HG03064 (cell line): ENCODE data around the gene ACTRT2.

Experiments
- ATAC-seq: cut with Tn5 transposase; IDR thresholded peaks from one replicate; pipeline ENCODE4 v1.9.1; 2021; ENCODE audit warnings: low read depth; ENCODE audit not compliant: unreplicated experiment

Gene ACTRT2

DNA sequence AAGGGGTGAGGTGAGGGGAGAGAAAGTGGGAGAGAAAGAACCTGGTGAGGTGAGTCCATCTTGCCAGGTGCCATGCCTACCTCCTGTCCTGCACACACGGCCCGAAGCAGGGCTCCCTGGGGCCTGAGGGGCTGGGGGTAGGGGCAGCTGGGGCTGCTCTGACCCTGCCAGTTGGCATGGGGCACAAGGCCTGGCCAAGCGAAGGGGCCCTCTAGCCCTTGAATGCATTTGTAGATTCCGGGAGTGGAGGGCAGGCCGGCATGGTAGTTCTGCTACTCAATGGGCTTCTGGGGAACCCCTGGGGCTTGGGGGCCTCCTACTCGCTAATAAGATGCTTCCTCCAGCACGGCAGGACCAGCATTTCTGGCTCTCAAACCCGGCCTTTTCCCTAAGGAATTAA is 44.1 kb downstream of the ACTRT2 start:
- ATAC-seq = no peak

GRCh38 chr1:3065797-3066196 is 44.5 kb downstream of the ACTRT2 start:
- no peak for ATAC-seq

DNA sequence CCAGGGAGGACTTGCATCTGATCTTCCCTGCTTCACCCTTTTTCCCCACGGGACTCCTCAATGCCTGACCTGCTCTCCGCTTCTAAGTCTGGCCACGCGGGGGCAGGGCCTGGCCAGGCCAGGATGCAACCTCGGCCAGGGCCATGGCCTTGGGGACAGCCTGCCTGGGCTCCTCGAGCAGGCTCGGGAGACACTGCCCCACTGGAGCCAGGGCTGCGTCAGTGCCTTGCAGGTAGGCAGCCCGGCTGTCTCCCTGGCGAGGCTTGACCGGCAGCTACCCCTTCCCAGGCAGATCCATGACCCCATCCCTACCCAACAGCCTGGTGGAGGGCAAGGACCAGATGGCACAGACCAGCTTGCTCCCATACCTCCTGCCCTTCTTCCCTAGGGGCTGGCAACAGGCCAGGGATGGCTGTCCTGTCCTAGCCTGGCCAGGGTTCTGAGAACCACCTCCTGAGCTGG is 45.0 kb downstream of the ACTRT2 start:
- no peak for ATAC-seq

GRCh38 chr1:3066826-3067225 is 45.6 kb downstream of the ACTRT2 start:
- no peak for ATAC-seq

- ATAC-seq = no peak
These were observed 46.0 kb downstream of the ACTRT2 start for GRCh38 chr1:3067301-3067670.

- no peak for ATAC-seq
These were observed 46.6 kb downstream of the ACTRT2 start for GRCh38 chr1:3067671-3068563.

DNA sequence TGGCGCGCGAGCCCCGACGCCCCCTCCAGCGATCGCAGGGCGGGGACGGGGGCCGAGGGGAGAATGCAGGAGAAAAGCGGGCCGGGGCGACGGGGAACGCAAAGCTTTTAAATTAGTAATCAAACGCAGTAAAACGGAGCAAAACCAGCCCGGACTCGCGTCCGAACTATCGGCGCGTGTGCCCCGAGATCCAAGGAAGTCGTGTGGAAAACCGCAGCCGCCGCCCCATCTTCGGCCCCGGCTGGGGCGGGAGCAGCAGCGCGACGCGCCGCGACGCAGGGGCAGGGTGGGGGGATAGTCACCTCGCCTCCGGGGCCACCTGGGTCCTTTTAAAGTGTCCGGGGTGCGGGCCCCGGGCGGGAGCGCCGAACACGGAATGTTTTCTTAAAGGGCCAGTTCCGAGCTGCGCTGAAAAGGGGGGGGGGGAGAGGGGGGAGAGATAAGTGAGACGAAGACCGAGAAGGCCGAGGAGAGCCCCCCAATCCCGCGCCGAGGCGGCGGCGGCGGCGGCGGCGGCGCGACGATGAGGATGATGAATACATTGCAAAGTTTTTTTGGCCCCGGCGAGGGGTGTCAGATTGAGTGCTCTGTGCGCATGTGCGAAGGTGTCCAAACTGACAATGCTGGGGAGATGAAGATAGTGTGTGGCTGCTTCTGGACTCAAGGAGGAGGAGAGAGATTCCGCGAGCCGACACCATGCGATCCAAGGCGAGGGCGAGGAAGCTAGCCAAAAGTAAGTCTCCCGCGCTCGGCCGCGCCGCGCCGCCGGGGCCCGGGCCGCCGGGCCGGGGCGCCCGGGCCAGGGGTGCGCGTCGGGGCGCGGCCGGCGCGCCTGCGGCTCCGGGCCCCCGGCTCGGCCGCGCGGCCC is 47.5 kb downstream of the ACTRT2 start, which contains the start of gene PRDM16:
TSS of gene PRDM16 (plus strand) at position 640 of the 868 bp plus-strand sequence. CDS start at position 697, 57 bp downstream.
- no peak for ATAC-seq

DNA sequence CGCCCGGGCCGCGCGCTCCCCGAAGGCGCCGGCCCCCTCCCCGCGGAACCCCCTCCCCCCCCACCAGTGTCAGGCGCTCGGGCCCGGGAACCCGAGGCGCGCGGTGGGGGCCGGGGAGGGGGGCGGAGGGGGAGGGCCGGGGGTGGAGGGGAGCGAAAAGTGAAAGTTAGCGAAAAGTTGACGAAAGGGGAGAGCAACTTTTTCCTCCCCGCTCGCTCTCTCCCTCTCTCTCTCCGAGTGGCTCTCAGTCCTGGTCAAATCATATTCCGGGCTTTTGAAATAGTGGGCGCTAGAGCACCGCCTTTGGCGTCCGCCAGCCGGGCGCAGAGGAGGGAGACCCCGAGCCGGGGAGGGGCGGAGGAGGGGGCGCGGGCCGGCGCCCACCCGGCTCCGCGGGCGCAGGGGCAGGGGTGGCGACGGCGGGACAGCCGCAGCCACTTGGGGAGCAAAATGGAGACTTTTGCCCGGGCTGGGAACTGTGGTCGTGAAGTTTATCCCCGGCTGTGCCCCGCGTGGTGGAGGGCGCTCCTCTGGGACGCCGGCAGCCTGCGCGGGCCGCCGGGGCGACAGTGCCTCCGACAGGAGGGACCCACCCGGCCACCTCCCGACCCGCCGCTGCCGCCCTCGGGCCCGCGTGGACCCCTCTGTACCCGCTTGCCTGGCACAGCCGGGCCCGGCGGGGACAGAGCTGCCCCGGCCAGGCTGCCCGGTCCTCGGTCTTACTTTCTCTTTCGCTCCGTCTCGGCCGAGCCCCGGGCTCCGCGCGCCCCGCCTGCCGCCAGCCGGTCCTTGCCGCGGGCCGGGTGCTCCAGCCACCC is 48.4 kb downstream of the ACTRT2 start:
- no peak for ATAC-seq

DNA sequence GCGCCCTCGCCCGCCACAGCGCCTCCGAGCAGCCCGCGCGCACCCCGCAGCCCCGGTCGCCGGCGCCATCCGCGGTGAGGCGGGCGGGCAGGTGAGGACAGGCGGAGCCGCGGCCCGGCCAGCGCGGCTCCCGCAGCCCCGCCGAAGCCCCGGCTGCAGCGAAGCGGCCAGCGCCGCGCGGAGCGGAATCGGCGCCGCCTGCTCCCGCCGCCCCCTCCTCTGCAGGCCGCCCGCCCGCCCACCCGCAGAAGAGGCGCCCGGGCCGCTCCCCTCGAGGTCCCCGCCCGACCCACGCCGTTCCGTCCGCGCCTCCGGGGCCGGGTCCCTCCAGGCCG is 49.0 kb downstream of the ACTRT2 start:
- no peak for ATAC-seq

- ATAC-seq = no peak
These were observed 49.6 kb downstream of the ACTRT2 start for GRCh38 chr1:3070644-3071564.

- ATAC-seq = no peak
These were observed 50.5 kb downstream of the ACTRT2 start for GRCh38 chr1:3071565-3072390.
